PC-3 (cell line): ENCODE data around the gene PSRC1. TPM values are rescaled to one million over a fixed set of nuclear protein-coding genes. Genes with fewer than 3 reads are reported as not detected.

Experiments
- ATAC-seq: fragments of 200-7000 bp; cut with Tn5 transposase; 2 replicates; pipeline ENCODE4 v1.9.1; 2020; ENCODE audit warnings: mild to moderate bottlenecking, moderate library complexity
- BruUV-seq: library from RNA; stranded (reverse); fragments of 400-500 nt; replicated peaks from 2 replicates; lab custom pipeline; 2021; lab: Mats Ljungman, UMichigan
- CTCF ChIA-PET: fragments of 300-600 bp; sonication (Branson Sonifier 250); formaldehyde crosslinking; loops from one replicate; lab custom pipeline; 2022; ENCODE audit warnings: antibody characterized with exemption; lab: Charles Lee
- POLR2A ChIA-PET: fragments of 300-600 bp; sonication (Branson Sonifier 250); formaldehyde crosslinking; loops from one replicate; lab custom pipeline; 2022; ENCODE audit warnings: antibody characterized with exemption; ENCODE audit not compliant: unreplicated experiment; lab: Charles Lee
- DNase-seq: peaks from one replicate; pipeline ENCODE4 v3.0.0-alpha.2; 2015
- H2AFZ ChIP-seq: fragments of 300-600 bp; sonication (generic); 2 replicates; pipeline ENCODE4 v1.6.0; 2016; ENCODE audit warnings: antibody characterized with exemption, low read length
- H3F3A ChIP-seq: fragments of 300-600 bp; sonication (generic); one replicate; pipeline ENCODE4 v1.6.0; 2017; ENCODE audit warnings: antibody characterized with exemption, low read length, control low read depth, mild to moderate bottlenecking; ENCODE audit not compliant: unreplicated experiment
- H3K27ac ChIP-seq: fragments of 300-600 bp; sonication (generic); 2 replicates; pipeline ENCODE4 v1.5.1; 2016; ENCODE audit warnings: mild to moderate bottlenecking, low read length
- H3K27me3 ChIP-seq: fragments of 300-600 bp; sonication (generic); 2 replicates; pipeline ENCODE4 v1.6.1; 2016; ENCODE audit warnings: low read length, mixed read lengths
- H3K36me3 ChIP-seq: fragments of 300-600 bp; sonication (generic); 2 replicates; pipeline ENCODE4 v1.6.1; 2016; ENCODE audit warnings: low read depth, mixed run types, low read length, mixed read lengths
- H3K4me1 ChIP-seq: fragments of 300-600 bp; sonication (generic); 2 replicates; pipeline ENCODE4 v1.5.1; 2016; ENCODE audit warnings: low read length; ENCODE audit not compliant: insufficient read depth
- H3K4me2 ChIP-seq: fragments of 300-600 bp; sonication (generic); 2 replicates; pipeline ENCODE4 v1.6.0; 2016; ENCODE audit warnings: low read length
- H3K4me3 ChIP-seq: fragments of 300-600 bp; sonication (generic); 2 replicates; pipeline ENCODE4 v1.5.1; 2016; ENCODE audit warnings: mild to moderate bottlenecking, low read length, mixed read lengths
- H3K79me2 ChIP-seq: fragments of 300-600 bp; sonication (generic); 2 replicates; pipeline ENCODE4 v1.6.1; 2017; ENCODE audit warnings: low read length, mixed read lengths
- H3K9ac ChIP-seq: fragments of 300-600 bp; sonication (generic); 2 replicates; pipeline ENCODE4 v1.6.0; 2016; ENCODE audit warnings: mild to moderate bottlenecking, low read length
- H3K9me2 ChIP-seq: fragments of 300-600 bp; sonication (generic); replicated peaks from 2 replicates; pipeline ENCODE4 v1.6.1; 2016; ENCODE audit warnings: mixed run types, low read length, mixed read lengths
- H3K9me3 ChIP-seq: fragments of 300-600 bp; sonication (generic); 2 replicates; pipeline ENCODE4 v1.6.1; 2016; ENCODE audit warnings: low read length, mixed read lengths
- H4K20me1 ChIP-seq: fragments of 300-600 bp; sonication (generic); 2 replicates; pipeline ENCODE4 v1.6.1; 2016; ENCODE audit warnings: low read length, mixed read lengths
- CTCF ChIP-seq: fragments of 300-600 bp; sonication (generic); conservative IDR thresholded peaks from 2 replicates; pipeline ENCODE4 v1.5.1; 2017; ENCODE audit warnings: antibody characterized with exemption, low read depth, mild to moderate bottlenecking, low read length
- EZH2 ChIP-seq: fragments of 300-600 bp; sonication (generic); IDR thresholded peaks from one replicate; pipeline ENCODE4 v1.6.1; 2017; ENCODE audit warnings: antibody characterized with exemption, mild to moderate bottlenecking, low read length; ENCODE audit not compliant: unreplicated experiment
- EZH2phosphoT487 ChIP-seq: fragments of 300-600 bp; sonication (generic); IDR thresholded peaks from 2 replicates; pipeline ENCODE4 v1.6.1; 2018; ENCODE audit warnings: mild to moderate bottlenecking, antibody characterized with exemption, low read length, borderline replicate concordance
- intact Hi-C: fragments of 100-400 bp; cut with micrococcal nuclease; formaldehyde crosslinking; loops from 2 replicates; pipeline ENCODE4 v1.9.0; 2023
- total RNA-seq: library from RNA; depleted of rRNA; stranded (reverse); fragments of >200 nt; gene quantifications from 2 replicates; pipeline ENCODE4 v1.2.3, GENCODE V29; 2014

Gene PSRC1
- total RNA-seq, 1 experiment from 2014 or later = 33.8 TPM

GRCh38 chr1:109312978-109313775, 30.2 kb upstream of the PSRC1 start:
- no peak overlapping the region for H3K4me3 ChIP-seq
- no peaks in the 10 kb centered on the region for H3K4me1 ChIP-seq
- no peaks in the 10 kb centered on the region for H3K9me2 ChIP-seq
- ChIA-PET CTCF (no interaction called here), POLR2A (interaction anchor here (0.5 kb wide), 1 partner anchor 22 kb away, joined by 3 read pairs; no protein-coding TSS in a partner anchor)
- H3K79me2 ChIP-seq = no peaks in the 10 kb centered on the region
- BruUV-seq = no TSS peak
- H2AFZ ChIP-seq = no peak overlapping the region
- no peaks in the 10 kb centered on the region for H4K20me1 ChIP-seq
- H3K36me3 ChIP-seq = no peaks in the 10 kb centered on the region
- no peak for ATAC-seq
- intact Hi-C loops = no loop called here
- no peak for DNase-seq
- no peaks in the 10 kb centered on the region for H3K9me3 ChIP-seq
- H3K27ac ChIP-seq = no peak overlapping the region
- H3K27me3 ChIP-seq = no peaks in the 10 kb centered on the region
- TF ChIP-seq CTCF = no peak
- no peak for TF ChIP-seq EZH2
- TF ChIP-seq EZH2phosphoT487 = no peak
- no peak overlapping the region for H3K9ac ChIP-seq
- H3K4me2 ChIP-seq = no peak overlapping the region
- no peaks in the 10 kb centered on the region for H3F3A ChIP-seq

- no peaks in the 10 kb centered on the region for H3K9me3 ChIP-seq
- no peak overlapping the region for H3K4me2 ChIP-seq
- H3K79me2 ChIP-seq = no peaks in the 10 kb centered on the region
- H3K9me2 ChIP-seq = no peaks in the 10 kb centered on the region
- TF ChIP-seq EZH2 (no peak), EZH2phosphoT487 (no peak), CTCF (no peak)
- POLR2A ChIA-PET = interaction anchor here (0.5 kb wide), 1 partner anchor 21 kb away, joined by 3 read pairs; no protein-coding TSS in a partner anchor
- no peak overlapping the region for H3K4me3 ChIP-seq
- H3K27me3 ChIP-seq = no peaks in the 10 kb centered on the region
- H3K4me1 ChIP-seq = no peaks in the 10 kb centered on the region
- intact Hi-C loops = no loop called here
- no peaks in the 10 kb centered on the region for H3K36me3 ChIP-seq
- H4K20me1 ChIP-seq = no peaks in the 10 kb centered on the region
- H2AFZ ChIP-seq = no peak overlapping the region
- CTCF ChIA-PET = no interaction called here
- DNase-seq = no peak
- H3K27ac ChIP-seq = no peak overlapping the region
- no peaks in the 10 kb centered on the region for H3F3A ChIP-seq
- H3K9ac ChIP-seq = no peak overlapping the region
- BruUV-seq = no TSS peak
- ATAC-seq = no peak
These were observed 29.3 kb upstream of the PSRC1 start for GRCh38 chr1:109312246-109312645.

GRCh38 chr1:109309347-109309746, 26.4 kb upstream of the PSRC1 start:
- Histone ChIP-seq H3K4me3 (no peak overlapping the region), H2AFZ (no peak overlapping the region), H4K20me1 (no peaks in the 10 kb centered on the region), H3F3A (no peaks in the 10 kb centered on the region), H3K9me2 (no peaks in the 10 kb centered on the region), H3K9me3 (no peaks in the 10 kb centered on the region), H3K79me2 (no peaks in the 10 kb centered on the region), H3K4me1 (no peaks in the 10 kb centered on the region), H3K9ac (no peak overlapping the region), H3K36me3 (no peaks in the 10 kb centered on the region), H3K27me3 (no peaks in the 10 kb centered on the region), H3K27ac (no peak overlapping the region), H3K4me2 (no peak overlapping the region)
- ChIA-PET CTCF (no interaction called here), POLR2A (no interaction called here)
- intact Hi-C loops = no loop called here
- DNase-seq (no peak), ATAC-seq (no peak)
- no peak for TF ChIP-seq EZH2phosphoT487
- TF ChIP-seq EZH2 = no peak
- no peak for TF ChIP-seq CTCF
- no TSS peak for BruUV-seq
